Epidermal melanocyte (primary cell): ENCODE data around the gene DIP2C.
"Not testable (repeated sequence)": the region's sequence is repeated elsewhere in the genome, so short reads cannot be mapped to it uniquely, and the experiment has no call there.

Source experiments
- DNase-seq: peaks from one replicate; pipeline ENCODE4 v3.0.0; 2011; ENCODE audit warnings: low spot score; ENCODE audit not compliant: insufficient read length

Gene DIP2C

GRCh38 chr10:310976-311639 is 378.4 kb downstream of the DIP2C start:
- DNase-seq: no peak

- no peak for DNase-seq
These were observed 379.1 kb downstream of the DIP2C start for GRCh38 chr10:310371-310770.

GRCh38 chr10:308572-309085 is 380.8 kb downstream of the DIP2C start:
- DNase-seq: no peak

DNA sequence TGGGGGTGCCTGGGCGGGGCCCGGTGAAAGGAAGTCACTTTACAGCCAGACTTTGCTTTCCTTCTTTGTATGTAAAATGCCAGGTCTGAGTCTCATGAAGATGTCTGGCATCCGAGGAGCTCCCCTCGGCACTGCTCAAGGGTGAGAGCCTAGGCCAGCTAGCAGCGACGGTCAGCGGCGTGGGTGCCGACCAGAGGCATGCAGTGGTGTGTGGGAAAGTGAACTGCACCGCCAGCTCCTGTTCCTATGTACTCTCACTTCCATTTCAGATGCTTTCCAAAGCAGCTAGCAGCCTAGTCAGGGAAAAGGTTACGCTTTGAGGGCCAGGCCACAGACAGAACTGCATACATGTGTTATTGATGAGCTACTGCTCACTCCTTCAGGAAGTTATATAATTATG is 381.4 kb downstream of the DIP2C start:
- DNase-seq: no peak

DNA sequence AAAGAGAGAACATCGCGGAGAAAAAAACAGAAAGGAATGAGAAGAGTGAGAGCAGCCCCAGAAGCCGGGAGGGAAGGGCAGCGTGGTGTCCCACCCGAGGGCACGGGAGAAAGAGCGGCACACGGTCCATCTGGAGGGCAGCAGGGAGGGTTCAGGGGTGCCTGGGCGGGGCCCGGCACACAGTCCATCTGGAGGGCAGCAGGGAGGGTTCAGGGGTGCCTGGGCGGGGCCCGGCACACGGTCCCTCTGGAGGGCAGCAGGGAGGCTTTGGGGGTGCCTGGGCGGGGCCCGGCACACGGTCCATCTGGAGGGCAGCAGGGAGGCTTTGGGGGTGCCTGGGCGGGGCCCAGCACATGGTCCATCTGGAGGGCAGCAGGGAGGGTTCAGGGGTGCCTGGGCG is 381.8 kb downstream of the DIP2C start:
- DNase-seq: no peak

DNA sequence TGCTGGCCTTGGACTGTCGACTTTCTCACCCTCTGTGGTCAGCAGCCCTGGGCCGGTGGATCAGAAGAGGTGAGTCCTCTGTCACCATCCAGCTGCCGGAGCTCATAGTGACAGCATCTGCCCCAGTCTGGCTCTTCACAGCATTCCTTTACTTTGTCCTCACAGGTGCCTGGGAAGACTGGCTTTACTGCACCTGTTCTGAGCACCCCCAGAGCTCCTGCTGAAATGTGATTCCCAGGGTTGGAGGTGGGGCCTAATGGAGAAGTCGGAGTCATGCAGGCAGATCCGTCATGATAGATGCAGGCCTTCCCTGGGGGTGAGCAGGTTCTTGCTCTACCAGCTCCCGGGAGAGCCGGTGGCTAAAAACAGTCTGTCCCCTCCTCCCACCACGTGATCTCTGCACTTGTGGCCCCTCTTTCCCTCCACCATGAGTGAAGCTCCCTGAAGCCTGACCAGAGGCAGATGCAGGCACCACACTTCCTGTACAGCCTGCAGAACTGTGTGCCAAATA is 382.7 kb downstream of the DIP2C start:
- no peak for DNase-seq

- no peak for DNase-seq
These were observed 383.3 kb downstream of the DIP2C start for GRCh38 chr10:306007-306674.

- DNase-seq: no peak
These were observed 384.4 kb downstream of the DIP2C start for GRCh38 chr10:305034-305433.

DNA sequence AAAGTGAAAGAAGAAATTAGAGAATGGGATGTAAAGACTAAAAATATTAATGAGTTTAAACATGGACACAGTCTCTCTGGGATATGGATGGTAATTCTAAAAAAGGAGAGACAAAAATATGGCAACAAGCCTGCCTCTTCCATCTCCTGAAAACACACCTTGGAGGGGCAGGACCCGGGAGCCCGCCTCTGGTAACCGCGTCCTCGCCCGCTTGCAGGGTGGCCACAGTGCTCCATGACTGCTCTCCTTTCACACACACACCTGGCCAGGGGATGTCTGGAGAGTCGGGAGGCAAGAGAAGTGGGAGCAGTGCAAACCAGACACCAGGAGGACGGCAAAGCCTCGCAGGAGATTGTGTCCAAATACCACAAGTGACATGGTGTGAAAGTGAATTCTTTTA is 387.9 kb downstream of the DIP2C start:
- no peak for DNase-seq

DNA sequence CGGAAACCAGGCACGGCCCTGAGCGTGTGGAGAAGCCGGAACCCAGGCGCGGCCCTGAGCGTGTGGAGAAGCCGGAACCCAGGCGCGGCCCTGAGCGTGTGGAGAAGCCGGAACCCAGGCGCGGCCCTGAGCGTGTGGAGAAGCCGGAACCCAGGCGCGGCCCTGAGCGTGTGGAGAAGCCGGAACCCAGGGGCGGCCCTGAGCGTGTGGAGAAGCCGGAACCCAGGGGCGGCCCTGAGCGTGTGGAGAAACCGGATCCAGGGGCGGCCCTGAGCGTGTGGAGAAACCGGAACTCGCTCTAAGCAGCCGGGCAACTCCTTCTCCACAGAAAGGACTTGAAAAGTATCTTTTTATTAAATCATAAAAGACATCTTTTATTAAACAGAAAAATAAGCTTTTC is 388.9 kb downstream of the DIP2C start:
- not testable (repeated sequence) for DNase-seq

DNA sequence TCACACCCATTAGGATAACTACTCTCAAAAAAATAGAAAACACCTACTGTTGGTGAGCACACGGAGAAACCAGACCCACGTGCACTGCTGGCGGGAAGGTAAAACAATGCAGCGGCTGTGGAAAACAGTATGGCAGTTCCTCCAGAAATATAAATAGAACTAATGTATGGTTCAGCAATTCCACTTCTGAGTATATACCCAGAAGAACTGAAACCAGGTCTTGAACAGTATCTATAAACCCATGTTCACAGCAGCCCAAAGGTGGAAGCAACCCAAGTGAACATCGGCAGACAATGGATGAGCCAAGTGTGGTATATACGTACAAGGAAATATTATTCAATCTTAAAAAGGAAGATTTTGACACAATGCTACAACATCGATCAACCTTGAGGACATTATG is 389.5 kb downstream of the DIP2C start:
- DNase-seq: no peak

DNA sequence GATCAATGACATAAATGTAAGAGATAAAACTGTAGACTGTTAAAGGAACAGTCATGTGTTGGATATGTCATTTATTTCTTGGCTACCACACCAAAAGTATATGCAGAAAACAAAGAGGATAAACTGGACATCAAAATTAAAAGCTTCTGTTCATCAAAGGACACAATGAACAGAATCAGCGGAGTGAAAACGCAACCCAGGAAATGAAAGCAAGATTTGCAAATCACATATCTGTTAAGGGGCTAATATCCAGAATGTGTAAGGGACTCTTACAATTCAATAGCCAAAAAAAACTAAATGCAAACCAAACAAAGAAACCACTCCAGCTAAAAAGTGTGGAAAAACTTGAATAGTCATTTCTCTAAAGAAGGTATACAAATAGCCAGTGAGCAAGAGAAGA is 390.0 kb downstream of the DIP2C start:
- no peak for DNase-seq

DNA sequence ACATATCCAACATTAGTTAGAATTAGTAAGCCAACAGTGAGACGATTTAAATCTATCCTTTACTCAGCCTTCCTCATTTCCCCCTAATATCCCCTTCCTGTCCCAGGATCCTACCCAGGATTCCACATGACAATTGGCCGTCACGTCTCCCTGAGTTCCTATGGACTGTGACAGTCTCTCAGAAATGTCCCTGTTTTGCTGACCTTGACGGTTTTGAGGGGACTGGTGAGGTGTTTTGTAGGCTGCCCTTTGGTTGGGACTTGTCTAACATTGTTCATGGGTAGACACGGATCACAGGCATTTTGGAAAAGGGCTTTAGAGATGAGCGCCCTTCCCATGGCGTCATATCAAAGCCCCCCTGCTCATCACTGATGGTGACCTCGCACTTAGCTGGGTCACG is 391.4 kb downstream of the DIP2C start:
- no peak for DNase-seq

GRCh38 chr10:297567-297966 is 391.9 kb downstream of the DIP2C start:
- DNase-seq: peak; percentile 40

- no peak for DNase-seq
These were observed 395.8 kb downstream of the DIP2C start for GRCh38 chr10:293636-294035.

DNA sequence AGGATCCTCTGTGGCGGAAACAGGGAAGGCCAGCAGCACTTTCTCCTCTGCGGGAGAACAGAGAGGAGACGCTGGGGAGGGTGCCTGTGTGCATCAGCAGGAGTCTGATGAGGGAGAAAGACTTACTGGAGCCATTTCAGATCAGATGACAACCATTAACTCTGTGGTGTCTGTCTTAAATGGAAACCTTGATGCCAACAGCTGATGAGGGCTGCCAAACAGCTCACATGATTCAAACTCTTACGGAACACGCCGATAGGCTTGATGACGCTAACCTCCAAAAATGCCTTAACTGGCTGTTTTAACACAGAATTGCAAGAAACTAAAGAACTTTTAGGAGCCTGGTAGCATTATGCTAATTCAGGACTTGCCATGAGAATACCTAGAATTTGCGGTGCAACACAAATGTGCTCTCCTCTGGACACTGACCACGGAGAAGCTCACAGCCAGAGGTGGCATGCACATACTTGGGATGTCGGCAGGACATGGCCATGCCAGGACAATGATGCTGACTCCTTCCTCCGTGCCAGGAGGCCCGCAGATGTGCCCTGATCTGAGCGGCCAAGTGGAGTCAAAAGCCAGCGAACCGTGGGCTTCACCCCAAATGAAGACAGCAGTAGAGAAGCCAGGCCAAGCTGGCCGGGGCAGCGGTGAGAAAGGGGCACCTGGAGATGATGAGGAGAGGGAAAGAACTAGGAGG is 399.3 kb downstream of the DIP2C start:
- peak; percentile 52 for DNase-seq

GRCh38 chr10:289581-289980 is 399.9 kb downstream of the DIP2C start:
- DNase-seq: no peak

DNA sequence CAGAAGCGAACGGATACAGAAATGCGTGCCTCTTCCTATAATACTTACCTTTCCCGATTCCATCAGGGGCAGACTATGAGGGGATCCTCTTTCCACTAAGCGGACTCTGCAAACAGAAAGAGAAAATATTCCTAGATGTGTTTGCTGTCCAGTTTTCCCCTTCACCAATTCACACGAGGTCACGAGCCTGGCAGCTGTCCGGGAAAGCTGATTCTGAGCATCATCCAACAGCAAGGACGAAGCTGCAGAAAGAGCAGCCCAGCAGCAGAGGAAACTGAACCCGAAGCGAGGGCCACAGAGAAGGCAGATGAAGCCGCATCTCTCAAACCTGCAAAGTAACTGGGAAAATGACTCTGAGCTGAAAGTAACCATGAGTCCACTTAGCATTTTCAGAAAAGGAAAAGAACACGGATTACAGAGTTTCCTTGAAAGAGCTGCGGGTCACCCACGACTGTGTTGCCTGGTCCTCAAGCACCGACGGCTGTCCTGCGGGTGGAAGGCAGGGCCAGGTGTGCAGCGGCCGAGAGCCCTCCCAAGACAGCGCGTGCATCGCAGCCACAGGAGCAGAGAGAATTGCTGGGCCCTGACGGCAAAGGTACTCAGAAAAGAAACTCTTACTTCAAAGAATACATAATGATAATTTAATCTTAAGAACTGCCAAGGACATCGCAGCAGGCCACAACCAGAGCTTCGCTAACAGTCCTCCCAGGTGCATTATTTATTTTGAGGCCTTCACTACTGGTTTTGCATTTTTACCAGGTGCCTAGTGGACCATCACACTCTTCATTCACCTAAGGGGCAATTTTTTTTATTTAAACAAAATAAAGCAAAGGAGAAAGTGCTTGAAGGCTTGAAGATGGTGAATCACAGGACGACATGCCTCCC is 400.9 kb downstream of the DIP2C start:
- DNase-seq: no peak

- no peak for DNase-seq
These were observed 401.7 kb downstream of the DIP2C start for GRCh38 chr10:287814-288213.

DNA sequence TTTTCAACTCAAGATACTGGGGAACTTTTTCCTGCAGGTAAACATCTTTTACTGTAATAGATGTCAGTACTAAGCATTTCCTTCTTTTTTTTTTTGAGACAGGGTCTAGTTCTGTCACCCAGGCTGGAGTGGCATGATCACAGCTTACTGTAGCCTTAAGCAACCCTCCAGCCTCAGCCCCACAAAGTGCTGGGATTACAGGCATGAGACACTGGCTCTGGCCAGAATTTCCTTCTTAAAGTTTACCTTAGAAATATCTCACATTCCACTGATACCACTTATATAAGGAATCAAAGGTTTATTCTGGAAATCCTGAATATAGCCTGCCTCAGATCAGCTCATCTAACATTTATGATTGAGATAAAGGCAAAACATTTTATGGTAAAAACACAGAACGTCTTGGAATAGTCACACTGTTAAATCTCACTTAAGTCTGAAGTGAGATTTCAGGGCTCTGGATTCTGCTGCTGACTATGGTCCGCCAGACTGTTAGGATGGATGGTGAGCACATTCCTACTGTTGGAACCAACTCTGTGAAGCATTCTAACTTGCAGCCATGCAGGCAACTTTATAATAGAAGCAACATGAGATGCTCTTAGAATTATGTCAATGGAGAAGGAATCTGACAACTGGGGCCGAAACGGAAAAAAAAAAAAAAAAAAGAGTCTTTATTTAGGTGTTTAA is 402.3 kb downstream of the DIP2C start:
- no peak for DNase-seq

DNA sequence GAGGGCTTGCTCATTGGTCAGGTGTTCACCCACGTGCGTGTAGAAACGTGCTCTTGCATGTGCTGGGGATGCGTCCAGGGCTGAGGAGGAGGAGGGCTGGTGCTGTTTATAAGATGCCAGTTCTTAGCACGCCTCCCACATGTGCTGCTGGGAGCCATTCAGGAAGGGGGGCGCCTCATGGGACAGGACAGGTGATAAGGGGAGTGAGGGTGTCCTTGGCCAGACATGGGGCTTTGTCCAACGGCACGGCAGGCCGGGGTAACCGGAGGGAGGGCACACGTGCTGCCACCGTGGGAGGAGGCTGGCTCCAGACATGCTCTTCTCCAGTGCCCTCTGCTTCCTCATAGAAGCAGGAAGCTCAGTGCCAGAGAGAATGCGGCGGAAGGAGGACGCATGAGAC is 404.3 kb downstream of the DIP2C start:
- DNase-seq: no peak
